Hematopoietic multipotent progenitor cell treated with erythropoietin and hydrocortisone succinate and interleukin-3 and kit ligand, for 17 days (in vitro differentiated cells): ENCODE results near the gene MFRP.
A peak's percentile ranks its signal among the peaks of the same experiment; 100 is the strongest.

Source experiments
- DNase-seq: peaks from one replicate; pipeline ENCODE4 v3.0.0-alpha.2; 2015; ENCODE audit warnings: low spot score

MFRP gene

GRCh38 chr11:119373059-119373920, 26.8 kb upstream of the MFRP start:
- DNase-seq: no peak

GRCh38 chr11:119372260-119373058, 26.0 kb upstream of the MFRP start:
- no peak for DNase-seq

GRCh38 chr11:119371778-119372182, 25.3 kb upstream of the MFRP start:
- no peak for DNase-seq

GRCh38 chr11:119371067-119371601, 24.6 kb upstream of the MFRP start:
- no peak for DNase-seq

- DNase-seq: no peak
These were observed 24.1 kb upstream of the MFRP start for GRCh38 chr11:119370486-119371046.

- no peak for DNase-seq
These were observed 22.8 kb upstream of the MFRP start for GRCh38 chr11:119369132-119369925.

- DNase-seq: peak; percentile 83
These were observed 21.9 kb upstream of the MFRP start for GRCh38 chr11:119368121-119369034.

- DNase-seq: no peak
These were observed 21.2 kb upstream of the MFRP start for GRCh38 chr11:119367661-119368120.

- DNase-seq: no peak
These were observed 20.4 kb upstream of the MFRP start for GRCh38 chr11:119366690-119367620.

GRCh38 chr11:119365071-119365591, 18.6 kb upstream of the MFRP start:
- no peak for DNase-seq

- DNase-seq: peak; percentile 32
These were observed 17.5 kb upstream of the MFRP start for GRCh38 chr11:119363851-119364590.

- no peak for DNase-seq
These were observed 16.8 kb upstream of the MFRP start for GRCh38 chr11:119363081-119363850.

- no peak for DNase-seq
These were observed 16.2 kb upstream of the MFRP start for GRCh38 chr11:119362741-119363080.

- no peak for DNase-seq
These were observed 15.6 kb upstream of the MFRP start for GRCh38 chr11:119361941-119362725.

- no peak for DNase-seq
These were observed 14.7 kb upstream of the MFRP start for GRCh38 chr11:119361056-119361787.
